Omental fat pad (tissue), 4 donors: ENCODE results near the gene CNTNAP2. TPM values are rescaled to one million over a fixed set of nuclear protein-coding genes. Genes with fewer than 3 reads are reported as not detected.
"Not testable (repeated sequence)": the region's sequence is repeated elsewhere in the genome, so short reads cannot be mapped to it uniquely, and the experiment has no call there.

ENCODE experiments used
- ATAC-seq: fragments of 150-250 bp; one replicate; pipeline ENCODE4 v1.9.1; 2016; ENCODE audit warnings: mild to moderate bottlenecking, moderate library complexity; ENCODE audit not compliant: low FRiP score
- DNase-seq: peaks from one replicate; pipeline ENCODE4 v3.0.0-alpha.2; 2019; ENCODE audit warnings: low spot score
- CTCF ChIP-seq, 3 donors: fragments of 450-650 bp; IDR thresholded peaks; one replicate each; pipeline ENCODE4 v1.5.1; 2016 to 2017; ENCODE audit warnings: antibody characterized with exemption in 3 of 3, mild to moderate bottlenecking in 3 of 3, moderate library complexity in 2 of 3
- total RNA-seq, 4 donors: library from RNA; depleted of rRNA; stranded (reverse); fragments of >200 nt; gene quantifications; one replicate each; pipeline ENCODE4 v1.1.0, GENCODE V29; 2016

CNTNAP2 gene
- total RNA-seq, 4 donors from 2014 or later: 0.38 to 1.5 (median 1.1) TPM; not detected in 1

GRCh38 chr7:146894927-146895326 lies 778.3 kb downstream of the CNTNAP2 start:
- DNase-seq: no peak
- TF ChIP-seq CTCF (IDR thresholded peaks at IDR 0.05): no peak
- ATAC-seq: no peak

- no peak for ATAC-seq
- TF ChIP-seq CTCF (IDR thresholded peaks at IDR 0.05): no peak
Observed at GRCh38 chr7:146902266-146902665, 785.7 kb downstream of the CNTNAP2 start.

GRCh38 chr7:146902728-146903127 lies 786.1 kb downstream of the CNTNAP2 start:
- TF ChIP-seq CTCF (IDR thresholded peaks at IDR 0.05): no peak
- ATAC-seq: no peak
- no peak for DNase-seq

More at GRCh38 chr7:146902266-146902665, 785.7 kb downstream of the CNTNAP2 start:
- DNase-seq: no peak

GRCh38 chr7:146905746-146906145 lies 789.1 kb downstream of the CNTNAP2 start:
- DNase-seq, ATAC-seq: not testable (repeated sequence)

- no peak for ATAC-seq
- no peak for TF ChIP-seq CTCF (IDR thresholded peaks at IDR 0.05)
- DNase-seq: no peak
Observed at GRCh38 chr7:146922782-146923181, 806.2 kb downstream of the CNTNAP2 start.

- DNase-seq (no peak), ATAC-seq (no peak)
Observed at GRCh38 chr7:146926841-146927240, 810.2 kb downstream of the CNTNAP2 start.

GRCh38 chr7:146937836-146938235 lies 821.2 kb downstream of the CNTNAP2 start:
- no peak for DNase-seq
- no peak for ATAC-seq
- no peak for TF ChIP-seq CTCF (IDR thresholded peaks at IDR 0.05)

More at GRCh38 chr7:146926841-146927240, 810.2 kb downstream of the CNTNAP2 start:
- no peak for TF ChIP-seq CTCF (IDR thresholded peaks at IDR 0.05)

- no peak for TF ChIP-seq CTCF (IDR thresholded peaks at IDR 0.05)
- ATAC-seq (no peak), DNase-seq (no peak)
Observed at GRCh38 chr7:146943483-146943882, 826.9 kb downstream of the CNTNAP2 start.
